ENCODE measurements around the gene OR10H5.
"Not testable (repeated sequence)": the region's sequence is repeated elsewhere in the genome, so short reads cannot be mapped to it uniquely, and the experiment has no call there.

The OR10H5 gene

GRCh38 chr19:15787611-15788155 is at the start of gene OR10H5:
Gene OR10H5 (plus strand): TSS chr19:15787661. CDS start chr19:15794049, 6,388 bp downstream.
- no peak for DNase-seq

GRCh38 chr19:15737722-15738121 is 49.7 kb upstream of the OR10H5 start, which contains the start of gene OR10H3:
Gene OR10H3 (plus strand): TSS chr19:15737985. CDS start chr19:15741393, 3,408 bp downstream.
- DNase-seq = no peak

GRCh38 chr19:15740785-15741184 is 46.7 kb upstream of the OR10H5 start:
- no peak for DNase-seq

- no peak for DNase-seq
Measured at GRCh38 chr19:15748239-15748638, 39.2 kb upstream of the OR10H5 start.

- DNase-seq = no peak
Measured at GRCh38 chr19:15758379-15758778, 29.1 kb upstream of the OR10H5 start.

GRCh38 chr19:15759962-15760565 is 27.4 kb upstream of the OR10H5 start:
- DNase-seq = no peak

- DNase-seq = no peak
Measured at GRCh38 chr19:15769586-15769985, 17.9 kb upstream of the OR10H5 start.

- not testable (repeated sequence) for DNase-seq
Measured at GRCh38 chr19:15774159-15774558, 13.3 kb upstream of the OR10H5 start.

GRCh38 chr19:15775249-15775648 is 12.2 kb upstream of the OR10H5 start:
- DNase-seq = no peak

- DNase-seq = no peak
Measured at GRCh38 chr19:15776264-15776663, 11.2 kb upstream of the OR10H5 start.

GRCh38 chr19:15776991-15777970 is 10.2 kb upstream of the OR10H5 start:
- no peak for DNase-seq

- DNase-seq = no peak
Measured at GRCh38 chr19:15779756-15780476, 7.5 kb upstream of the OR10H5 start.

GRCh38 chr19:15780610-15781418 is 6.6 kb upstream of the OR10H5 start:
- no peak for DNase-seq

GRCh38 chr19:15781661-15782060 is 5.8 kb upstream of the OR10H5 start:
- DNase-seq = no peak

GRCh38 chr19:15782211-15782610 is 5.2 kb upstream of the OR10H5 start:
- no peak for DNase-seq

GRCh38 chr19:15782896-15783295 is 4.6 kb upstream of the OR10H5 start:
- DNase-seq = not testable (repeated sequence)

- no peak for DNase-seq
Measured at GRCh38 chr19:15788594-15789270, 1.3 kb downstream of the OR10H5 start.

GRCh38 chr19:15790096-15790495 is 2.6 kb downstream of the OR10H5 start:
- DNase-seq = no peak

- DNase-seq = not testable (repeated sequence)
Measured at GRCh38 chr19:15794279-15794678, 6.8 kb downstream of the OR10H5 start.

GRCh38 chr19:15810335-15810734 is 22.9 kb downstream of the OR10H5 start:
- DNase-seq = no peak

- no peak for DNase-seq
Measured at GRCh38 chr19:15811476-15811875, 24.0 kb downstream of the OR10H5 start.

Measured in NCI-H1048 (cell line).